ENCODE measurements around the gene SSH2. TPM values are rescaled to one million over a fixed set of nuclear protein-coding genes. Genes with fewer than 3 reads are reported as not detected.

Gene SSH2
- total RNA-seq, 1 experiment from 2014 or later = 14.6 TPM

DNA sequence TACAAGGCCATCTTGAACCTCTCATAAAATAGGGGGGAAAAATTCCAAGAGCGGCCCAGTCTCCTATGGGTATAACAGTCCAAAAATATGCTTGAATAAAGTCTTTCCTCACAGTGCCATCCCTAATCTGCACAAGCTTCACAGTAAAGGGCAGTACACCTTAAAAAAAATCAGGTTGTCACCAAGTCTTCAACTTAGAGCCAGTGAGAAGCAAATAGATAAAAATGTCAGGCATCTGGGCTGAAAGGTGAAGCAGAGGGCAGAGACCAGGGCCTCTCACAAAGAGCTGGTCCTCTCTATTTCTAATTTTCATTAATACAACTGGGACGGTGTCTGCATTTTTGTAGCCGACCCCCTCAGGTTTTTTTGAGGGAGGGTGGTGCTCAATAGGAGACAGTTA, 82.9 kb downstream of the SSH2 start:
- Mint-ChIP-seq H3K9me3 (no peaks in the 10 kb centered on the region; a peak in 1 of 5 replicates), H3K4me3 (no peak overlapping the region), H3K36me3 (ENCODE audit: insufficient read depth in 1 of 3, low read depth in 3 of 3) (no peaks in the 10 kb centered on the region; a peak in 1 of 7 replicates), H3K27ac (no peak overlapping the region), H3K4me1 (peaks cover 17 to 21% of the 10 kb centered on the region in 2 experiments), H3K27me3 (ENCODE audit: low read depth) (no peaks in the 10 kb centered on the region)
- H4K91ac ChIP-seq (ENCODE audit: insufficient read length, low read depth, low read length) = no peak overlapping the region
- H2BK5ac ChIP-seq (ENCODE audit: insufficient read length, low read length) = no peak overlapping the region
- H3K9ac ChIP-seq (ENCODE audit: extremely low read depth, insufficient read length, low read length) = no peak overlapping the region
- no peak overlapping the region for H2BK20ac ChIP-seq (ENCODE audit: low read depth, low read length, poor library complexity, severe bottlenecking)
- no peaks in the 10 kb centered on the region for H3K79me1 ChIP-seq (ENCODE audit: insufficient read depth, low read depth, low read length, poor library complexity, severe bottlenecking)
- no peak overlapping the region for H3K23ac ChIP-seq (ENCODE audit: insufficient read length, low read depth, low read length)
- no peak overlapping the region for H2BK12ac ChIP-seq (ENCODE audit: insufficient read length, low read depth, low read length)
- no peak overlapping the region for H4K8ac ChIP-seq (replicated peaks; ENCODE audit: insufficient read length, low read depth, low read length)
- no peak for DNase-seq
- H4K20me1 ChIP-seq (ENCODE audit: control insufficient read depth, insufficient read depth, insufficient read length) = no peaks in the 10 kb centered on the region
- H3K9me3 ChIP-seq (ENCODE audit: control insufficient read depth, low read depth, low read length) = no peaks in the 10 kb centered on the region
- H2BK15ac ChIP-seq (ENCODE audit: low read depth, low read length) = no peak overlapping the region
- no peaks in the 10 kb centered on the region for H3K4me1 ChIP-seq (ENCODE audit: insufficient read depth, low read length)
- no peak overlapping the region for H3K18ac ChIP-seq (ENCODE audit: insufficient read length, low read depth, low read length)
- H4K5ac ChIP-seq (ENCODE audit: insufficient read length, low read depth, low read length) = no peak overlapping the region
- H3T11ph ChIP-seq (ENCODE audit: low read length) = no peak overlapping the region
- no peak overlapping the region for H3K4ac ChIP-seq (ENCODE audit: low read depth, low read length)
- no peaks in the 10 kb centered on the region for H3K27me3 ChIP-seq (ENCODE audit: insufficient read depth, low read length)
- no peak overlapping the region for H3K56ac ChIP-seq (ENCODE audit: insufficient read length, low read depth, low read length)
- H2BK120ac ChIP-seq (ENCODE audit: low read depth, low read length, poor library complexity, severe bottlenecking) = no peak overlapping the region
- H2AK5ac ChIP-seq (ENCODE audit: insufficient read length, low read length) = no peak overlapping the region
- H3K23me2 ChIP-seq (ENCODE audit: insufficient read length, low read depth, low read length, poor library complexity, severe bottlenecking) = no peaks in the 10 kb centered on the region
- no peak overlapping the region for H3K27ac ChIP-seq (ENCODE audit: insufficient read length, low read depth, low read length)
- H3K4me2 ChIP-seq (ENCODE audit: insufficient read depth, insufficient read length, low read length) = no peak overlapping the region
- H2AFZ ChIP-seq (ENCODE audit: low read length) = no peak overlapping the region
- no CpG with 5 or more reads among the region's 3 CpGs for WGBS (ENCODE audit: extremely low coverage, insufficient read length, low lambda C conversion rate)
- H3K79me2 ChIP-seq (ENCODE audit: insufficient read depth, low read length) = no peaks in the 10 kb centered on the region
- TF ChIP-seq, protein P1, sequence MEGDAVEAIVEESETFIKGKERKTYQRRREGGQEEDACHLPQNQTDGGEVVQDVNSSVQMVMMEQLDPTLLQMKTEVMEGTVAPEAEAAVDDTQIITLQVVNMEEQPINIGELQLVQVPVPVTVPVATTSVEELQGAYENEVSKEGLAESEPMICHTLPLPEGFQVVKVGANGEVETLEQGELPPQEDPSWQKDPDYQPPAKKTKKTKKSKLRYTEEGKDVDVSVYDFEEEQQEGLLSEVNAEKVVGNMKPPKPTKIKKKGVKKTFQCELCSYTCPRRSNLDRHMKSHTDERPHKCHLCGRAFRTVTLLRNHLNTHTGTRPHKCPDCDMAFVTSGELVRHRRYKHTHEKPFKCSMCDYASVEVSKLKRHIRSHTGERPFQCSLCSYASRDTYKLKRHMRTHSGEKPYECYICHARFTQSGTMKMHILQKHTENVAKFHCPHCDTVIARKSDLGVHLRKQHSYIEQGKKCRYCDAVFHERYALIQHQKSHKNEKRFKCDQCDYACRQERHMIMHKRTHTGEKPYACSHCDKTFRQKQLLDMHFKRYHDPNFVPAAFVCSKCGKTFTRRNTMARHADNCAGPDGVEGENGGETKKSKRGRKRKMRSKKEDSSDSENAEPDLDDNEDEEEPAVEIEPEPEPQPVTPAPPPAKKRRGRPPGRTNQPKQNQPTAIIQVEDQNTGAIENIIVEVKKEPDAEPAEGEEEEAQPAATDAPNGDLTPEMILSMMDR (conservative IDR thresholded peaks at IDR 0.05) = no peak
- H3K14ac ChIP-seq (ENCODE audit: insufficient read depth, low read length) = no peak overlapping the region

Measured in H9 (cell line).